Body of pancreas (tissue), 4 donors: ENCODE data around the gene RASGRP1. TPM values are rescaled to one million over a fixed set of nuclear protein-coding genes. Genes with fewer than 3 reads are reported as not detected.

Experiments used
- ATAC-seq: fragments of 150-250 bp; one replicate; pipeline ENCODE4 v1.9.1; 2016
- DNase-seq, 4 donors: peaks; one replicate each; pipeline ENCODE4 v3.0.0-alpha.2; 2019
- H3K27ac ChIP-seq, 4 donors: fragments of 200-600 bp; sonication (generic); 1 replicate in 3 of 4; 2 replicates in 1 of 4; pipeline versions ENCODE4 v1.5.1 to v1.6.1; 2016 to 2019; ENCODE audit warnings: mild to moderate bottlenecking in 1 of 4, mixed read lengths in 1 of 4, moderate library complexity in 1 of 4
- H3K27me3 ChIP-seq, 2 donors: fragments of 200-600 bp; sonication (generic); one replicate each; pipeline ENCODE4 v1.6.0; 2016; ENCODE audit warnings: mild to moderate bottlenecking in 1 of 2
- H3K36me3 ChIP-seq, 2 donors: fragments of 200-600 bp; sonication (generic); replicated peaks in 1 of 2; 2 replicates each; pipeline ENCODE4 v1.5.1; 2016; ENCODE audit warnings: low read depth in 2 of 2; ENCODE audit not compliant: insufficient read depth in 1 of 2
- H3K4me1 ChIP-seq: fragments of 200-600 bp; sonication (generic); one replicate; pipeline ENCODE4 v1.6.0; 2016
- H3K4me3 ChIP-seq, 2 donors: fragments of 200-600 bp; sonication (generic); 1 replicate in 1 of 2; 2 replicates in 1 of 2; pipeline ENCODE4 v1.5.1; 2016 to 2019
- H3K9me3 ChIP-seq, 3 donors: fragments of 200-600 bp; sonication (generic); 1 replicate in 2 of 3; 2 replicates in 1 of 3; pipeline ENCODE4 v1.5.1; 2016
- POLR2A ChIP-seq, 3 donors: fragments of 450-650 bp; IDR thresholded peaks; one replicate each; pipeline ENCODE4 v1.6.1; 2016; ENCODE audit warnings: antibody characterized with exemption in 3 of 3, mild to moderate bottlenecking in 2 of 3
- WGBS, 2 donors: methylation state at CpG; one replicate each; pipeline ENCODE4 v1.1.5; 2017; 5-methylcytosine and 5-hydroxymethylcytosine counted together
- intact Hi-C: fragments of 100-400 bp; cut with DNase I; formaldehyde crosslinking; loops from one replicate; pipeline ENCODE4 v1.15.1; 2023
- total RNA-seq, 2 donors: library from RNA; depleted of rRNA; stranded (reverse); fragments of >200 nt; gene quantifications; one replicate each; pipeline ENCODE4 v1.1.0, GENCODE V29; 2016
- TF ChIP-seq, protein P1 (sequence below), 7 experiments: fragments of 450-650 bp in 4 of 7; fragments of 200-600 bp in 3 of 7; sonication (generic) in 3 of 7; IDR thresholded peaks; one replicate each; pipeline ENCODE4 v1.5.1; 2016 to 2019; ENCODE audit warnings: antibody characterized with exemption in 7 of 7

The RASGRP1 gene
- total RNA-seq, 2 donors from 2014 or later, result 1.3 to 15.5 TPM

DNA sequence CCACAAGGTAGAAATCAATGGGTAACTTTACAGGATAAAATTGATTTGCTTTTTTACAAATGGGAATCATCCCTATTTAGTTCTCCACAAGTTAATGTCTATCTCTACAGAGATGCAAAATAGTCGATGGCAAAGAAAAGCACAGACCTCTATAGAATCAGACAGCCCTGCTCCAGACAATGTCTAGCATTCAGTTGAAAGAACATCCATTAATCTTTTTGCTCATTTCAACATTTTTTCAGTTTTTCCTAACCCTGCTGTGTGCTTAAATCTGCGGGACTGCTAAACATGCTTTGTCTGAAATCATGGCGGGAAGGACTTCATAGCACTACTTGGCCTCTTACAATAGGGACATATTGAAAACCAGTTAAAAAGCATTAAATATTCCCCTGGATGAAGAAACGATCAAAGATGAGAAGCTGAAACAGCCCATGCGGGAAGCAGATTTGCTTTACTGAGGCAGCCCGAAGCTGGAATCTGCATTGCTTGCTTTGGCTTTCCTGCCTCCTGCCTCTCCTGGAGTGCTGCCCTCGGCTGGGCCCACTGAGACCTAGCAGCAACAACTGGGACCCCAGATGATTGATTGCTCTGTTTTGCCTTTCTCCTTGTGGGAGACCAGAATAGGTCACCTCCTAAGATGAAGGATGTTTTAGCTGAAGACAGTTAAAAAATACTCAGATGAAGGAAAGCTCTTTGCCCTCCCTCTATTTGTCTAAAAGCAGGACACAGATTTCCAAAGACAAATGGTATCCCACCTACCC lies 38.5 kb upstream of the RASGRP1 start:
- Histone ChIP-seq H3K36me3 (no peaks in the 10 kb centered on the region), H3K4me1 (no peaks in the 10 kb centered on the region), H3K9me3 (no peaks in the 10 kb centered on the region), H3K4me3 (no peak overlapping the region), H3K27ac (no peak overlapping the region), H3K27me3 (no peaks in the 10 kb centered on the region)
- DNase-seq (no peak), ATAC-seq (no peak)
- intact Hi-C loops, result no loop called here
- WGBS, 2 donors, result 63 to 72% methylated on average over 7 of the region's 7 CpGs
- TF ChIP-seq, protein P1, sequence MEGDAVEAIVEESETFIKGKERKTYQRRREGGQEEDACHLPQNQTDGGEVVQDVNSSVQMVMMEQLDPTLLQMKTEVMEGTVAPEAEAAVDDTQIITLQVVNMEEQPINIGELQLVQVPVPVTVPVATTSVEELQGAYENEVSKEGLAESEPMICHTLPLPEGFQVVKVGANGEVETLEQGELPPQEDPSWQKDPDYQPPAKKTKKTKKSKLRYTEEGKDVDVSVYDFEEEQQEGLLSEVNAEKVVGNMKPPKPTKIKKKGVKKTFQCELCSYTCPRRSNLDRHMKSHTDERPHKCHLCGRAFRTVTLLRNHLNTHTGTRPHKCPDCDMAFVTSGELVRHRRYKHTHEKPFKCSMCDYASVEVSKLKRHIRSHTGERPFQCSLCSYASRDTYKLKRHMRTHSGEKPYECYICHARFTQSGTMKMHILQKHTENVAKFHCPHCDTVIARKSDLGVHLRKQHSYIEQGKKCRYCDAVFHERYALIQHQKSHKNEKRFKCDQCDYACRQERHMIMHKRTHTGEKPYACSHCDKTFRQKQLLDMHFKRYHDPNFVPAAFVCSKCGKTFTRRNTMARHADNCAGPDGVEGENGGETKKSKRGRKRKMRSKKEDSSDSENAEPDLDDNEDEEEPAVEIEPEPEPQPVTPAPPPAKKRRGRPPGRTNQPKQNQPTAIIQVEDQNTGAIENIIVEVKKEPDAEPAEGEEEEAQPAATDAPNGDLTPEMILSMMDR (IDR thresholded peaks at IDR 0.05), result no peak
- no peak for TF ChIP-seq POLR2A (IDR thresholded peaks at IDR 0.05)

DNA sequence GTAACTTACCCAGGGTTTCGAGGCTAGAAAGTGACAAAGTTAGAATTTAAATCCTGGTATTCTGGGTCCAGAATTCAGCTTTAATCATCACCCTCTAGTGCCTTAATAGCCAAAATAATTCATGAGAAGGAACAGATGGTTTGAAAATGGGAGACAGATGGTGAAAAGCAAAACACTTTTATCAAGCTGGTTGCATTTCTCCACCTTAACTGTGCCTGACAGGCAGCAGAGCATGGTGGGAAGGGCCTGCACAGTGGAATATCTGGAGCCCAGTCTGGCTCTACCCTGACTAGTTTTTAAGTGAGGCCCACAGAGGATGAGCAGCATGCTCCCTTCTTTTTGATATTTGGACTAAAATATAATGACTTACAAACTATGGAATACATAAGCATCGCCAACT lies 35.6 kb upstream of the RASGRP1 start:
- no peak for ATAC-seq
- Histone ChIP-seq H3K27me3 (no peaks in the 10 kb centered on the region), H3K4me1 (no peaks in the 10 kb centered on the region), H3K36me3 (no peaks in the 10 kb centered on the region), H3K9me3 (no peaks in the 10 kb centered on the region), H3K27ac (no peak overlapping the region), H3K4me3 (no peak overlapping the region)
- intact Hi-C loops, result no loop called here
- no peak for DNase-seq
- TF ChIP-seq POLR2A (IDR thresholded peaks at IDR 0.05), result no peak
- TF ChIP-seq, protein P1 (IDR thresholded peaks at IDR 0.05), result no peak
- WGBS, 2 donors, result 84 to 94% methylated on average over 2 of the region's 2 CpGs

DNA sequence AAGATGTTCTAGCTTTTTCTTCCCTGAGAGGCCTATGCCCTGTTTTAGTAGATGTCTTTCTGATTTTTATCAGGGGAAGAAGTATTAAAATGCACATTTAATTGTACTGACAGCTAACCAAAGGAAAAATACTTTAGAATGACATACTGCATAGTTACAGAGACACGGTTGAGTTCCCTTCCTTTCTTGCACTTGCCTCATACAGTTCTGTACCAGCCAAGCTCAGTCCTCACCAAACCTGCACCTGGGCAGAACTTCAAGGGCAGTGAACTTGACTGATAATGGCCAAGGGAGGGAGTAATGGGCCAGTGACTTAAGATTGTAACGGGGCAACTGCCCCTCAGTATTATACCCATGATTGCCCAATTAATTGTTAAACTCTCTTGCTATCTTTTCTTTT lies 34.1 kb upstream of the RASGRP1 start:
- TF ChIP-seq, protein P1 (IDR thresholded peaks at IDR 0.05), result no peak
- no peak for TF ChIP-seq POLR2A (IDR thresholded peaks at IDR 0.05)
- intact Hi-C loops, result no loop called here
- no peaks in the 10 kb centered on the region for H3K27me3 ChIP-seq
- H3K27ac ChIP-seq, result no peak overlapping the region
- H3K4me1 ChIP-seq, result no peaks in the 10 kb centered on the region
- WGBS, 2 donors, result 60 to 69% methylated on average over 2 of the region's 2 CpGs
- no peaks in the 10 kb centered on the region for H3K36me3 ChIP-seq
- no peak for DNase-seq
- no peaks in the 10 kb centered on the region for H3K9me3 ChIP-seq
- no peak overlapping the region for H3K4me3 ChIP-seq
- no peak for ATAC-seq

DNA sequence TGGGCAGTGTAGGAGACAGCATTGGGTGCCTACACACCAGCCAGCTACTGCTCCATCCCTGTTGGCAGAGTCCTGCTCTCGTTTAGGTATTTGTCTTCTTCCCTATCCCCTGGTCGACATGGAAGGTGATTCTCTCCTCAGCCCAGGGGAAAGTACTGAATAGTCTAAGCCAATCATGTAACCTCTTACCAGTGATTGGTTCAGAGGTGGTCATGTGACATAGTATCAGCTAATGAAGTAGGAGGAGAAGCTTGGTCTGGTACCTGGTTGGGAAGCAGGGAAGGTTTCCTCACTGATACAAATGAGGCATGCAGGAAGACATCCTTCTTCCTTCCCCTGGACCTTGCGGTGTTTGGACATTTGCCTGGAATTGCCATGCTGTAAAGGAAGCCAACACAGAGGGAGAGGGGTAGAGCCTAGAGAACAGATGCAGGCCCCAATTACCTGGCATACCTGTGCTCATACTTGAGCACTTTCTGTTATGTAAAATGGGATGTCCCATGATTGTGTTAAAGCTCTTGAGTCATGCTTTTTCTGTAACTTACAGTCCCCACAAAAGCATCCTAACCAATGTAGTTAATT lies 32.7 kb upstream of the RASGRP1 start:
- WGBS, 2 donors, result 56 to 58% methylated on average over 3 of the region's 3 CpGs

More for the DNA sequence above, 32.7 kb upstream of the RASGRP1 start:
- Histone ChIP-seq H3K27ac (no peak overlapping the region), H3K27me3 (no peaks in the 10 kb centered on the region), H3K4me3 (no peak overlapping the region), H3K9me3 (no peaks in the 10 kb centered on the region), H3K4me1 (no peaks in the 10 kb centered on the region), H3K36me3 (no peaks in the 10 kb centered on the region)
- no peak for ATAC-seq
- no peak for DNase-seq
- intact Hi-C loops, result no loop called here
- TF ChIP-seq POLR2A (IDR thresholded peaks at IDR 0.05), result no peak
- TF ChIP-seq, protein P1 (IDR thresholded peaks at IDR 0.05), result no peak
